GM20000 (cell line): ENCODE measurements around the gene ZBTB42.
"Not testable (repeated sequence)": the region's sequence is repeated elsewhere in the genome, so short reads cannot be mapped to it uniquely, and the experiment has no call there.

Experiments
- DNase-seq: peaks from one replicate; pipeline ENCODE4 v3.0.0; 2012; ENCODE audit warnings: low spot score
- CTCF ChIP-seq: IDR thresholded peaks from 2 replicates; pipeline ENCODE4 v1.5.1; 2012; ENCODE audit warnings: mild to moderate bottlenecking, control low read depth; ENCODE audit errors: extremely low read depth, missing control alignments

The ZBTB42 gene

DNA sequence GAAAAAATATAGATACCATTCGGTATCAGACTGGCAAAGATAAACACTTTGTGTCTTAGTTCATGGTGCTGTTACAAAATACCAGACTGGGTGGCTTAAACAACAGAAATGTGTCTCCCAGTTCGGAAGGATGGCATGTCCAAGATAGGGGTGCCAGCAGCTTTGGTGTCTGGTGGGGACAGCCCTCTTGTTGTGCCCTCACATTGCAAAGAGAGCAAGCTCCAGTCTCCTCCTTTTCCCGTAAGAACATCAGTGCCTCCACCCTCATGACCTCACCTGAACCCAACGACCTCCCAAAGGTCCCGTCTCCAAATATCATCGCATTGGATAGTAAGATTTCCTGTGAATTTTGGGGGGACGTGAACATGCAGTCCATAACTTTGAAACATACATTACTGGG is 12.4 kb downstream of the ZBTB42 start:
- no peak for DNase-seq
- no peak for TF ChIP-seq CTCF

- not testable (repeated sequence) for DNase-seq
Measured at GRCh38 chr14:104814701-104815100, 13.8 kb downstream of the ZBTB42 start.

DNA sequence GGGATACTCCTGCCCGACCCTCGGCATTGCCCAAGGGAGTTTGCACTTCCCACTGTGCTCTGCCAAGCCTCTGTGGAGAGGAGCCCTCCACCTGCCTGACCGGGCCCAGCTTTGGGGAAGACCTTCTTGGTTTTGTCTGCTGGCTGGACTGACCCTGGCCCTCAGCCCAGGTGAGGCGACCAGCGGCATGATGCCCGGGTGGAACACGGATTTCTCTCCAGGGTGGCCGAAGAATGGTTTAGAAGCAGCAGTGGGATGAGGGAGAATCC is 15.6 kb downstream of the ZBTB42 start:
- DNase-seq, result peak; percentile 37
- no peak for TF ChIP-seq CTCF

DNA sequence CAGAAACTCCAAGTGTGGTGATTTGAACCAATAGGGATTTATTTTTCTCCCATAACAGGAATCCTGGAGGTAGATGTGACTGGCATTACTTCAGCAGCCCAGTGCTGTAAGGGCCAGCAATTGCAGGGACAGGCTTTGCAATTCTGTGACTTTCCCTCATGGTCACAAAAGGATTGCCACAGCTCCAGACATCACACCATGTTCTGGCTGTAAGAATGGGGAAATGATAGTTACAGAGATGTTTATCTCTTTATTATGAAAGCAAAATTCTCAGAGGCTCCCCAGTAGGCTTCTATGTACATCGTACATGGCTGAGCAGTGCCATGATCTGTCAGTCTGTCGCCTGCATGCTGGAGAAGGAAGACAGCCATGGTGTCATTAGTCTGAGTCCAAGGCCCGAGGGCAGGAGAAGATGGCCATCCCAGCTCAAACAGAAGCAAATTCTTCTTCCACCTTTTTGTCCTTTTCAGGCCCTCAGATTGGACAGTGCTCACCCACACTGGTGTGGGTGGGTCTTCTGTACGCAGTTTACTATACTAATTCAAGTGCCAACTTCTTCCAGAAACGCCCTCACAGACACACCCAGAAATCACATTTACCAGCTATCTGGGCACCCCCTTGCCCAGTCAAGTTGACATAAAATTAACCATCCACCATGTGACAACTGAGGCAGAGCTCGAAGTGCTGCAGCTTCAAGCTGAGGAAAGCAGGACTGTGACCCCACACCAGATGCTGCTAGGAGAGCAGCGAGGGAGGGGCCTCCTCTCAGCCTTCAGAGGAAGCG is 17.2 kb downstream of the ZBTB42 start:
- DNase-seq, result no peak
- no peak for TF ChIP-seq CTCF

- TF ChIP-seq CTCF, result no peak
Measured at GRCh38 chr14:104818714-104819161, 17.8 kb downstream of the ZBTB42 start.

GRCh38 chr14:104819361-104819781 is 18.5 kb downstream of the ZBTB42 start:
- DNase-seq, result no peak
- TF ChIP-seq CTCF, result no peak

More at GRCh38 chr14:104818714-104819161, 17.8 kb downstream of the ZBTB42 start:
- no peak for DNase-seq

- no peak for DNase-seq
Measured at GRCh38 chr14:104820669-104821228, 19.8 kb downstream of the ZBTB42 start.

More at GRCh38 chr14:104820669-104821228, 19.8 kb downstream of the ZBTB42 start:
- TF ChIP-seq CTCF, result no peak
